Bone marrow (tissue), 2 donors: ENCODE measurements around the gene USP6NL.

Experiments
- DNase-seq, 2 donors: peaks; one replicate each; lab custom pipeline; 2025; lab: John Stamatoyannopoulos, UW

USP6NL gene

DNA sequence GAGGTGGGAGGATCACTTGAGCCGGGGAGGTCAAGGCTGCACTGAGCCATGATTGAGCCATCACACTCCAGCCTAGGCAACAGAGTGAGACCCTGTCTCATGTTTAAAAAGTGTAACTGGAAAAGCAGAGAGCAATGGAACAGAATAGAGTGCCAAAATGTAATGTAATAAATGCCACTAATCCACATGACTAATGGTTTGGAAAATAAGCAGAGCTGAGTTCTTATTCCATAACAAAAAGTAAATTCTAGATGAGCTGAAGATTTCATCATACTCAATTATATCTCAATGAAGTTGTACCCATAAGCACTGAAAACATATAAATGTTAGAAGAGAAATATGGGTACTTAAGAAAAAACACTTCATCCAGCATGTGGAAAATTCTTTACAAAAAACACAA, 132.6 kb downstream of the USP6NL start:
- DNase-seq: no peak

GRCh38 chr10:11475831-11476434, 135.5 kb downstream of the USP6NL start:
- DNase-seq: no peak

DNA sequence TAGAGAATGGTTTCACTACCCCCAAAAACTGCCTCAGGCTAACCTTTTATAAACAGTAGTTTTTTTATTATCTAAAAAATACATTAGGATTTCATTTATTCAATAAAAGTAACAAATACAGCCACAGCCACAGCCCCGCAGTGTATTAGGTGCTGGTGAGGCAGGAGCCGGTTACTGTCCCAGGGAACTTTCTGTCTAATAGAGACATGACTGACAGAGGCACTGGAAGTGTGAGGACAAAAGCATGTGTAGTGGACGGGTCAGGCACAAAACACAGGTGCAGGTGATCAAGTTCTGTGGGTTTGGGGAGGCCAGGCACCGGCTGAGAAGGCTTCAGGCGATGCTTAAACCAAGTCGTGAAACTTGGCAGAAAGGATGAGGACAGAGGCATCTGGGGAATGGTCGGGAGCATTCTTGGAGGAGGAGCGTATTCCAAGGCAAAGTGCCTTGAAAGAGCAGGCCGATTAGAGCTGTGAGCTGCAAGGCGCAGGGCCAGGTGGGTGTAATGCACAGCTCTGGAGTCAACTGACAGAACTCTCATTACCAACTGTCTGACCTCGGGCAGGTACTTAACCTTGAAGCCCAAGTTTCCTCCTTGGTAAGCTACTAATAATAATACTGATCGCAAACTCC, 138.2 kb downstream of the USP6NL start:
- no peak for DNase-seq

DNA sequence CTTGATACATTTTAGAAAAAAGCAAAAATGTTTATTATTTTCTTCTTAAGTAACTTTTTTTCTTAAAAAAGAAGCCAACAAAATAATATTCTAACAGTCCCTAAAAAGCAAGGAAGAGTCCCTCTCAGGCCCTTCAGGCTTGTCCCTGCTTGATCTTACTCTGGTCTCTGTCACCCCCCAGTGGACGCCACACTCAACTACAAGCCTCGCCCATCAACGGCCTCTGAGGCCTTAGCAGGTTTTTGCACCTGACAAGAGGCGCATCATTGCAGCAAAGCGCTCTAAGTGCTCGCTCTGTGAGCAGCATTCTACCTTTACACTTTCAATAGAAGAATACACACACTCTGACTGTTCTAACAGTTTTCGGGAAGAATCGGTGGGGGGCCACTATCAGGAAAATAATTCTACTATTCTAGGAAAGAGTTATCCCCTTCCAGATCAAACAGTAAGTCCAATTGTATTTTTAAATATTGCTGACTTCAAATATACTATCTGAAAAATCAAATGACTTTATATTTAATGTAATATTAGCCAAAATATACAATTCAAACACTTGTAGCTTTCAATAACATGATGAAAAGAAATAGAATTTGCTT, 139.2 kb downstream of the USP6NL start:
- DNase-seq: peak in 1 of 2 donors; percentile 61

DNA sequence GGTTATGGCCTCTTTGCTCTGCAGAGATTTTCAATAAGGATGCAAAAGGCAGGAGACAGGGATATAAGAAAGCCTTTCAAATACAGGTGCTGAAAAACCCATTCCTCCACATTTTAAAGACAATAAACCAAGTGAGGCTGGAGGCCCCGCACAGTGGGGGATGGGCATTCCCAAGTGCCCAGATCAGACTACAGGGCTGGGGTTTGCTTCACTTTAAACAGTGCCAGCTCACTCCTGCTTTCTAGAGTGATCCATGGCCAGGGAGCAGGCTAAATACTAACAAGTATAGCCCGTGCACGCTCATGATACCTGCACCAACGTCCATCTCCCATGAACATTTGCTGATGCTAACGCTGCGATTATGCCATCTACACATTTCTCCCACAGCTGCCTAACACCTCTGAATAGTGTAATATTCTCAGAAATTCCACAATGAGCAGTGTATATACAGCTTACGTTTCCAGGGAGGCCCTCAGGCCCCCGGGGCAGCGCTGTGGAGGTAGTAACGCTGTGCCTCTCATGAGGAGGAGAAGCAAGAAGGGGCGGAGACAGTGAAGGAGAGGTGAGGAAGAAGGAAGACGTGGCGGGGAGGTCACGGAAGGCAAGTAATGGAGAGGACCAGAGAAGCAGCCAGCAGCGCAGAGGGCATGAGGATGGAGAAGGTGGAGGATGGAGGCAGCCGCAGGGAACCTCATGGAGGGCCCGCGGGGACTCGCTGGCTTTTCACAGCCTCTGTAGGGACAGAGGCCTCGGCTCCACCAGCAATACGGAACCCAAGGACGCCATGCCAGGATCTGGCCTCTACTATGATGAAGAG, 141.7 kb downstream of the USP6NL start:
- DNase-seq: no peak

- no peak for DNase-seq
Observed at GRCh38 chr10:11468126-11468742, 143.2 kb downstream of the USP6NL start.

DNA sequence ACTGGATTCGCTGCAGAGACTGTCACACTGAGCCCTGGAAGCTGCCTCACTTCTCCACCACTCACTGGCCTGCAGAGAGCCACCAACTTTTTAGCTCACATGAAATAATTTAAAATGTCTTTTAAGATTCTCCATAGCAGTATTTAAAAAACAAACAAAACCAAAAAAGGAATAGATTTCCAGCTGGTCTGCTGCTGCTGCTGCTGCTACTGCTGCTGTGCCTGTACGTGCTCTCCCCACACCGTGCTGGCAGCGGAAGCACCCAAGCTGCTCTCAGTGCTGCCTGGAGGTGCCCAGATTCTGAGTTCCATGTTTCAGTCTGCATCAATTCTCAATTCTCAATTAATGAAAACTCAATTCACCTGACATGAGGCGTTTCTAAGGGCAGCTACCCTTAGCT, 146.0 kb downstream of the USP6NL start:
- no peak for DNase-seq

GRCh38 chr10:11463111-11463510, 148.3 kb downstream of the USP6NL start:
- no peak for DNase-seq

GRCh38 chr10:11462071-11462470, 149.4 kb downstream of the USP6NL start:
- no peak for DNase-seq

DNA sequence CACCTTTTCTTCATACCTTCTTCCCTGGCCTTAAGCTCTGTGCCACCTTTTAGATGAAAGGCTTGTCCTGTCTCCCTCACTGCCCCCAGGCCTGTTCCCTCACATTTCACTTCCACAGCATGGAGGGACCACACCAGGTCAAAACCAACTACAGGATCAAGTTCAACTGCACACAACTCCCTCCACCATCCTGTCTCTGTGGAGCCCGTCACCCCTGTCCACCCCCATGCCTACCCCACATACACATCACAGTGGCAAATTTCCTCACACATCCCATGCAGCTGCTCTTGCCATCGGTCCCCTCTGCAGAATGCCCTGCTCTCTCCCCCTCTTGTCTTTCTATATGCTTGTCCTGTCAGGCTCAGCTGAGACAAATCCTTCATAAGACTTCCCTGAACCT, 154.1 kb downstream of the USP6NL start:
- DNase-seq: no peak

- no peak for DNase-seq
Observed at GRCh38 chr10:11454958-11455566, 156.4 kb downstream of the USP6NL start.

GRCh38 chr10:11454160-11454559, 157.3 kb downstream of the USP6NL start:
- no peak for DNase-seq

DNA sequence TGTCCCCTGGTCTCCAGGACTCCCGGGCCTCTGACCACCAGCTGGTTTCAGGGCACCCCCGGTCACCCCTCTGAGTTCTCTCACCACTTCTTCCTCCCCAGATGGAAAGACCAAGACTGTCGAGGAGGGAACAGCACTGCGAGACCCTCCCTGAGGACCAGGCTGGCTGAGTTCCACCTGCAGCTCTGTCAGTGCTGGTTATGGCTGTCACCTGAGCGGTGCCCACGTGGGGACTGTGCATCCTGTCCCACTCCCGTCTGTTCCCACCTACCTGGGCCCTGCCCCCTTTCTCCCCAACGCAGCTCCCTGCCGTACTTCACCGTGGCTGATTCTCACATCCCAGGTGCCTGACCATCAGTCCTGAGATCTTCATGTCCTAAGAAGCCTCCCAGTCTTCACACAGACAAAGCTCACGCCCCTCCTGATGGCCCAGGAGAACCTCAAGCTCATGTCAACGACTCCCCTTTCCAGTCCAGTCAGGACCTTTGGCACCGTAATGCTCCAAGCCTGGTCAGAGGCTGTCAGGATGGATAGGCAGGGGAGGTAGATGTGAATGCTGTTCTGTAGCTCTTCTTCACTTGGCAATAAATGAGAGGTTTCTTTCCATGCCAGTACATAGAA, 159.7 kb downstream of the USP6NL start:
- no peak for DNase-seq

DNA sequence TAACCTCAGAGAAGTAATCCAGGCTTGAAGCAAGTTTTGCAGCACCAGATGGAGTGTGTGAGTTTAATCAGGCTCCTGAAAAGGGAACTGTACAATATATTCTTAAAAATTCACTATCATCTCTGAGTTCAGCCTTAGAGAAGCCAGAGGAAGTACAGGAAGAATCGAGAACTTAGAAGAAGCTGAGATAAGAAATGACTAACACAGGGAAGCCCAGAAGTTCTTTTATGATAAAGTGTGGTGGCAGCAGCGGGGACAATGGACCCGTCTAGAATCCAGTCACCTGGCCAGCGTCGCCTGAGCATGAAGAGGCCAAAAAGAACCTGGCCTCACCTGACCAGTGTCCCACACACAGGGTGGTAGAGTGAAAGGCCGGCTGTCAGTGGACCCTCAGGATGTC, 161.0 kb downstream of the USP6NL start:
- peak in 1 of 2 donors; percentile 11 for DNase-seq

- no peak for DNase-seq
Observed at GRCh38 chr10:11449761-11450160, 161.7 kb downstream of the USP6NL start.

GRCh38 chr10:11448545-11449244, 162.8 kb downstream of the USP6NL start:
- no peak for DNase-seq

DNA sequence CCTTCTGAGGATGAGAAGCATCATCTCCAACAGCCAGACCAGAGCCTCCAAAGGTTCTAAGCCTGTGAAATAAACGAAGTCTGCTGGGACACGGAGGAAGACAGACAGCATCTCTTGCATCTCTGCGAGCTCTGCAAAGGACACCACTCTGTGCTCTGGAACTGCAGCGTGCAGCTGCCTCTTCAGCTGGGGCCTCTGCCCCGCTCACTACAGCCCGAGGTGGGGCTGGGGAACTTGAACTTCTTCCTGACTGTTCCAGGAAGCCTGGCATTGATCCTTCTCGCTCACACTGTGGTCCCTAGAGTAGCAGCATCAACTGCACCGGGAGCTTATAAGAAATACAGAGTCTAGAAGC, 163.3 kb downstream of the USP6NL start:
- DNase-seq: no peak

- DNase-seq: no peak
Observed at GRCh38 chr10:11447586-11447985, 163.9 kb downstream of the USP6NL start.

- DNase-seq: no peak
Observed at GRCh38 chr10:11446864-11447263, 164.6 kb downstream of the USP6NL start.

- DNase-seq: no peak
Observed at GRCh38 chr10:11446133-11446532, 165.3 kb downstream of the USP6NL start.
